GM18519 (cell line): ENCODE measurements around the gene JAKMIP3.

Experiments
- ATAC-seq: cut with Tn5 transposase; IDR thresholded peaks from one replicate; pipeline ENCODE4 v1.9.1; 2021; ENCODE audit warnings: mild to moderate bottlenecking, moderate library complexity; ENCODE audit not compliant: unreplicated experiment, low FRiP score

The JAKMIP3 gene

DNA sequence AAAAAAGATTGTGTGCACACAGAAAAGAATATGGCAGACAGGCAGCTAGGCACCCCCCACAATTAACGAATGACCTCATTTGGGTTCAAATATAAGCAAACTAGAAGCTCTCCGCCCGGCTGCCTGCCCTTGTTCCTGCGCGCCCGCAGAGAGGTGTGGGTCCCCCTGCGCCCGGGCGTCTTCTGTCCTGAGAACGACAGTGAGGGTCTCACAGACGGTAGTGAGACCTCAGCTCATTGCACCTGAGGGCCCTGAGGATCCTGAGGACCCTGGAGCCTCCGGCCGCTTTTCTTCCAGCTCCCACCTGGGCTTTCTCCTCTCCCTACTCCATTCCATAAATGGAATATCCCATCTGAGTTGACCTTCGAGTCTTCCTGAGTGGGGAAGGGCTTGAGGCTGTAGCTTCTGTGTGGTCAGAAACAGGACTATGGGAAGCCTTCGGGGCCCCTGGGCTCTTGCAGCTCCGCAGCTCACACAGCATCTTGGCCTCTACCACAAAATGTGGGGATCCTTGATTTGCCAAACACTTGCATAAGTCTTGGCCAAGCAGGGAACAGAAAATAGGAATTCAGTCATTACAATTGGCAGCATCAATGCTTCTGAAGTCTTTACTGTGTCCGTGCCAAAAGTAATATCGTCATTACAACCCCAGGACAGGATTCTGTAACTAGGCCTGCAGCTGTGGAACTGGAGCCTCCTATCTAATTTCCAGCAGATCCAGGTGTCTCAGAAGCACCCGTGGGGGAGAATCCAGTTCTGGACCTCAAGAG is 43.8 kb downstream of the JAKMIP3 start:
- ATAC-seq, result no peak

DNA sequence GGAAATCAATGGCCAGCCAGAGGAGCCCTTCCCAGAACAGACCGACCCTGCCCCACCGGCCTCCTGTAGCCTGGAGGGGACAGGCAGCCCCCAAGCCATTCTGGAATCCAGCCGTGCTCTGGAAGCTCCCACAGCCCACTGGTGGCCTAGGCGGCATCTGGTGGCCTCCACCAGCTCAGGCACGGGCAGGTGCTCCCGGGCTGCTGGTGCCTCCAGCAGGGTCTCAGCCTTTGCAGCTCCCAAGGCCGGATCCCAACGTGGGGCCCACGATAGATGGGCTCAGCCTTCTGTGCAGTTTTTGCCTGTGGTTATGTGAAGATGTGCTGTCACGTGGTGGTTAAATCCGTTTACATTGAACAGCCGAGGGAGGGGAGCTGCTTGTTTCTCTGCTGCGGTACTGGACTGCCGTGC is 44.4 kb downstream of the JAKMIP3 start:
- no peak for ATAC-seq

DNA sequence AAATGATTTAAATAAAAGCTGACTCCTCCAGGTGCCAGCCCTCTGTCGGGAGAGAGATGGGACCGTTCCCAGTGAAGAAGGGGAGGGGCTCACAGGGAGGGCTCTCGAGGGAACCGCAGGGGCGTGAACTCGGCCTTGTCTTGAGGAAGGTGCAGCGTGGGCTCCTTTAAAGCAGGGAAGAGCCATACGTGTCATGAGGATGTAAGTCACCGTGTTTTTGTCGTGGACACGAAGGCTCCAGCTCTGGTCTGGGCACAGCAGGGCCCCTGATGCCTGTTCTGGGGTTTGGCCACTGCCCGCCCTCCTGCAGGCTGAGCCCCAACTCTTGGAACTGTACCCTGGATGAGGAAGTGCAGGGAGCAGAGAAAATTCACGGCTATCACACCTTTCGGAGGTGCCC is 45.0 kb downstream of the JAKMIP3 start:
- no peak for ATAC-seq

DNA sequence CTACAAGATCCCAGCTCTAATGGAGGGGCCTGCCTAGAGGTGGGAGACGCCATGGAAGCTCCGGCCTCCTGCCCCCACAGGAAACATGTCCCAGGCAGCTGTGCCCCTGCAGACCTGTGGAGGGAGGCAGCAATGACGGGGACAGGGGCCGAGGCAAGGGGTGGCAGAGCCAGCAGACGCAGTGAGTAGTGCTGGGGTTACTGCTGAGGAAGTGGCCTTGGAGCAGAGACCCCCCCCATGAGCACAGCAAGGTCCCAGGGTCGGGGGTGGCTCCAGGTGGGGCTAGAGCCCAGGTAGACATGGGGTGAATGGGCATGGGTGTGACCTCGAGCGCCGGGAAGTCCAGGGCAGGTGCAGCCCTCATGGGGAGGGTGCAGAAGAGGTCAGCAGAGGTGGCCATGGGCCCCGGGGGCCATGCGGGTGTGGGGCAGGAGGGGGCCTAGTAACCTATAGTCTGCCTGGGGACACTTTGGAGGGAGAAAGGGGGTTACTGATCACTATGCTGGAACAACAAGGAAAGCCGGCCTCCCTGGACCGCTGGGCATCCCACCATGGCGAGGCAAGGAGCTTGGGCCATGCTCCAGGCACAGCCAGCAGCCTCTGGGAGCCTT is 45.5 kb downstream of the JAKMIP3 start:
- no peak for ATAC-seq

DNA sequence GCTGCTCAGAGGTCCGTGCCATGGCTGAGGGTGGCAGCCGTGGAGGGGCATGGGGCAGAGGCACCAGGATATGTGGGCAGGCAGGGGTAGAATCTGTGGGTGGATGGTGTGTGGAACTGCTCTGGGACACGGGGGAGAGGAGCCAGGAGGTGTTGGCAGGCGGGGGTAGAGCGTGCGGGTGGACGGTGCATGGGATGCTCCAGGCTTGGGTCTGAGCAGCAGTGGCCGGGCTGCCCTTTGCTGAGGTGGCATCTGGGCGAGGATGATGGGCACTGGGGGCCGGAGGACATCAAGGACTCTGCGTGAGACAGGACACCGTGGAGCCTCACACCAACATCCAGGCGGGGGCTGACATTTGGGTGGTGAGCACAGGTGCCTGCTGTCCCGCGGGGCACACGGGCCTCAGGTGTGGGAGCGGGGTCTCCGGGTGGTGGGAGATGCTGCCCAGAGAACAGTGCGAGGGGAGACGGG is 46.2 kb downstream of the JAKMIP3 start:
- ATAC-seq, result no peak

DNA sequence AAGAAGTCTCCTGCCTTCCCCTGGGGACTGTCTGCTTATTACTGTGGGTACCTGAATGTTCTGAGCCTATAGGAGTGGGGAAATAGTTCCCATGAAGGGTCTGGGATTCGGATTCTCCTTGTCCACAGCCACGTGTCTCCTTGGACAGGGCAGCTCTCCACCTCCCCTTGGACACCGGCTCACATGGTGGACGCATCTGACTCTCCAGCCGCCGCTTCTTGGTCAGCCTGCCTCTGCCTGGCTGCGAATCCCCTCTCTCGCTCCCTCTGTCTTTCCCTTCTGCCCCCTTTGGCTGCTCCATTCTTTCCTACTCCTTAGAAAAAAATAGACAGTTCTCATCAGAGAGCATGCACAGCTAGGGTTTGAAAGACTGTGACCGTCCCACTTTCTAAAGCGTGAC is 46.9 kb downstream of the JAKMIP3 start:
- no peak for ATAC-seq

DNA sequence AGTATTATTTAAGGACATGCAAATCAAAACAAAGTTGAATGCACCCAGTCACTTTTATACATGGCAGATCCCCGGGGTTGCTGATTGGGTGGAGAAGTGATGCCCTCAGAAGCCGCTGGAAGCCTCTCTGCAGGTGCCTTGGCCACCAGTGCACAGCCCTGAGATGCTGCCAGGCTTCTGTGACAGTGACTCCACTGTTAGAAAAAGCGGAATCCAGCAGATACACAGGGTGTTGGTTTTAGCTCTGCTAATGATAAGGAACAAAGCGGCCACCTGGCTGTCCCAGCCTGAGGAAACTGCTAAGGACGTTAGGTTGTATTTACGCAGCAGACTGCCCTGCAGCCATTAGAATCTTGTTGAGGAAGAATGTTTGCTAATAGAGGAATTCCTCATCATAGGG is 47.5 kb downstream of the JAKMIP3 start:
- no peak for ATAC-seq

DNA sequence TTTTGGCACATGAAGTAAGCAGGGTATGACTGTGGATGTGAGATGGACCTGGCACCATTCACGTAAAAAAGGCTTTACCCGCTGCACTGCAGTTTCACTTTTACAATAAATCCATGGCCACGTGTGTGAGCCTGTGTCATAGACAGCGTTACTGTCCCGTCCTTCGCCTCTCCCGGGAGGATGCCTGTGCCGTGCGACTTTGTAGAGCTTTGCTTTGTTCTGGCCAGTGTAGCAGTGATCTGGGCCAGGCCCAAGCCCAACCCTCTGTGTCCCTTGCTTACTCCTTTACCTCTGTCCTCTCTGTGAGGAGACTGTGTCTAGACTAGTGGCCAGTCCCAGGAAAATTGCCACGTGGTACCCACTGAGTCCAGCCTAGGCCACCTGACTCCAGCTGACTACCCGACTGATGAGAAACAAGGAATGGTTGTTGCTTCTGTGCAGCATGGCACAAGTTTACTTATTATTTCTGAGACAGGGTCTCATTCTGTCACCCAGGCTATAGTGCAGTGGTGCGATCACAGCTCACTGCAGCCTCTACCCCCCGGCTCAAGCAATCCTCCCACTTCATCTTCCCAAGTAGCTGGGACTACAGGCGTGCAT is 48.1 kb downstream of the JAKMIP3 start:
- no peak for ATAC-seq

DNA sequence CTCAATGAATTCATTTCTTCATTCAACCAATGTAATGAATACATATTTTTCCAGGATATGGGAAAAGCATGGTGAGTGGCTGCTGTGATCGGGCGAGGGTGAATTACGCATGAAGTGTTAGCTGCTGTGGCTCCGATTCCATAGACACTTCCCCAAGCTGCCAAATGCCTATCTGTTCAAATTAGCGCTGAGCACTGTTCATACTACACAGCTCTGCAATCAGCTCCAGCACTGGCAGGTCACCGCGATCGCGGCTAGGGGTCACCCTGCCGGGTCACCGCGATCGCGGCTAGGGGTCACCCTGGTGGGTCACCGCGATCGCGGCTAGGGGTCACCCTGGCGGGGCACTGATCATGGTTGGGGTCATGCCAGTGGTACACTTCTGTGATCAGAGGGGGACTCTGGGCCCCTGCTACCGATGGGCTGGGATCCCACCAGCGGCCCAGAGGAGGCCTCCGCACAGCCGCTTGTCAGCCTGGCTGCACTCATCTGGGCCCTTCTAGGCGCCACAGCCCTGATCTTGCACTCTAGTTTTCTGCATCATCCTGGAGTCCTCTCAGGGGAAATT is 49.3 kb downstream of the JAKMIP3 start:
- no peak for ATAC-seq
